ENCODE data around the gene MACROD2.

Gene MACROD2

DNA sequence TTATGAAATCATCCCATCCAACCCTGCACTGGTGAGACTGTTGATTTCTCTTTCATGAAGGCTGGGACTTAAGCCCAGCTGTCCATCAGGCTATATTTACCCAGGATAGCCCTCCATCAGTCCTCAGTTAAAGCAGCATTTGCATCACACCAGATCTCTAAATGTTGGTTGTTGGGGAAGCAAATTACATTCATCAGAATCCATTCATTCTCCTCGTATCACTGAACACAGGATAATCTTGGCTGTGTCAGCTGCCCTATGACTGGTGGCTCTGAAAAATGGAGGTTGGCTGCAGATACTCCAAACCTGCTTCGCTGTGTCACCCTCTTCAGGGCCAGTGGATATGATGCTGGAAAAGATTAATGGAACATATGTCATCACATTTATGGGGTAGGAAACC lies 1859.6 kb downstream of the MACROD2 start:
- DNase-seq (ENCODE audit: low read depth in 1 of 2, low spot score in 1 of 2): no peak

DNA sequence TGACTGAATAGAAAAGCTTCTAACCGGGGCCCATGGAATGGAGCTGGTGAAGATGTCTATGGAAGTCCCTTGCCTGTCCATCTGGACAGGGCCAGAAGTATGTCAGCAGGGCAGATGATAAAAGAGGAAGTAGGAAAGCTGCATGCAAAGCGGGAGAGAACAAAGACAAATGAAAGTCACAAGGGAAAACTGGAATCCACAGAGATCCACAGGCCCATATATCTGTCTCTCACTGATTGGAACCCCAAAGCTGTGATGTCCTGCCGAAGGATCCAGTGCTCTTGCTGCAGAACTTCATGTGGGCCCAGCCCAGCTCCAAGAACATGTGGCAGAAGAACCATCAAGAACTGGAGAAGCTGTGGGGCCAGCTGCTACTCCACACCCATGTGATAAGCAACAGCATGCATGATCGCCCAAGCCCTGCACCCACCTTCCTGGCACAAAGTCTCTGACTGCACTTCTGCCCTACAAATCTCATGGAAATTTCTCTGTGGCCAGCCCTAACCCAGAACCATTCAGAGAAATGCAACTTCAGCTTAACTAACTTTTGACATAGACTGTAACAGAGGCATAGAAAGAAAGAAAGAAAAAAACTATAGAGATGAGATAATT lies 1862.0 kb downstream of the MACROD2 start:
- DNase-seq (ENCODE audit: low read depth in 1 of 2, low spot score in 1 of 2): no peak

DNA sequence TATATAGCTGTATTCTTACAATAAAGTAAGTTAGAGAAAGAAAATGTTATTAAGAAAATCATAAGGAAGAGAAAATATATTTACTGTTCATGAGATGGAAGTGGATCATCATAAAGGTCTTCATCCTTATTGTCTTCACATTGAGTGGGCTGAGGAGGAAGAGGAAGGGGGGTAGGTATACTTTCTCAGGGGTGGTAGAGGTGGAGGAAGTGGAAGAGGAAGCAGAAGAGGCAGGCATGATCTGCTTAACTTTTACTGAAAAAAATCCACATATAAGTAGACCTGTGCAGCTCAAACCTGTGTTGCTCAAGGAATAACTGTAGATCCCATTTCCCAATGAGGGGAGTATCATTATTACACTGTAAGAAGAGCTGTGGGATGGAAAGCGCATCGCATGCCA lies 1863.7 kb downstream of the MACROD2 start:
- no peak for DNase-seq (ENCODE audit: low read depth in 1 of 2, low spot score in 1 of 2)

DNA sequence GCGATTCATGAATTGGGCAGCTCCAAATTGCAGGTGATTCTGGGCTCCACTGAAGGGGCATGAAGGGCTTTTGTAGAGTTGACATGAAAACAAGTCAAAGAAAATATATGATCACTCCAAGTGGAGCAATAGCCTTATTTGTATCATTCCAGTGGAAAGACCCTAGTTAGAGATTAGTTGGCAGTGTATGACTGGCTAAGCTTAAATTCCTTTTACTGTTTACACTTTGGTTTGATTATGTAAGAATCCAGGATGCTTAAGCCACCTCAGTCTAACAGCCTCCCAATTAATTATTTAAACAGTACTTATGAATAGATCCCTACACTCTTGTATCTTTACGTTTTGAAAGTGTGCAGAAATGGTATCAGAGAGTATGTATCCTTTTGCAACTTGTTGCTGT lies 1865.5 kb downstream of the MACROD2 start:
- DNase-seq (ENCODE audit: low read depth in 1 of 2, low spot score in 1 of 2): no peak

DNA sequence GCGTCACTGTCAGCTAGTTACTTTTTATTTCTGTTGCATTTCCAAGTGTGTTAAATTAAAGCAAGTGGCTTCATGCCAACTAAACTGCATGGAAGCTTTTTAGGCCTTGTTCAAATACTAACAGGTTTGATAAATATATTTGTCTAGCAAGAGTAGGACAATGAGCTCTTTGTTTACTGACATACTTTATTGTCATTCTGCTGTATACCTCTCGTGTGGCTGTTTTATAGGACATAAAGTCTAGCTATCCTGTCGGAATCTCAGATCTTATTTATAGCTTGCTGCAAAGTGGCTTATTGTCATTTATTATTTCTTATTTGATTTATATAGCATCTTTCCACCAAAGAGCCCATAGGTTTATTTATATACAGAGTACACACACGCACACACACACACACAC lies 1866.9 kb downstream of the MACROD2 start:
- no peak for DNase-seq (ENCODE audit: low read depth in 1 of 2, low spot score in 1 of 2)

DNA sequence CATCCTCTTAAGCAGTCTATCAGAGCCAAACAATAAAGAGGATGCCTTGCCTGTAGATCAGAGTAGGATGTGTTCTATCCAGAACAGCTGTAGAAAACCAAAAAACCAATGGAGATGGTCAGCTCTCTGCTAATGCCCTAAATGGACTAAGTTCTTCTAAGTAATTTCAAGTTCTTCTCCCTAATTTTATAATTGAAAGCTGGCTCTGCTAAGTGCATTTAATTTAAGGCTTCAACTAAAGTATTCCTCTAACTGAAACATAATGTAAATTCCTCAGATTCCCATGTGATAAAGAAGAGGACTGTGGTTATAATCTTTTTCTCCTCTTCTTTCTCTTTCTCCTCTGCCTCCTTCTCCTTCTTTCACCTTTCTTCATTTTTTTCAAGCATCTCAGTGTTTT lies 1868.4 kb downstream of the MACROD2 start:
- no peak for DNase-seq (ENCODE audit: low read depth in 1 of 2, low spot score in 1 of 2)

DNA sequence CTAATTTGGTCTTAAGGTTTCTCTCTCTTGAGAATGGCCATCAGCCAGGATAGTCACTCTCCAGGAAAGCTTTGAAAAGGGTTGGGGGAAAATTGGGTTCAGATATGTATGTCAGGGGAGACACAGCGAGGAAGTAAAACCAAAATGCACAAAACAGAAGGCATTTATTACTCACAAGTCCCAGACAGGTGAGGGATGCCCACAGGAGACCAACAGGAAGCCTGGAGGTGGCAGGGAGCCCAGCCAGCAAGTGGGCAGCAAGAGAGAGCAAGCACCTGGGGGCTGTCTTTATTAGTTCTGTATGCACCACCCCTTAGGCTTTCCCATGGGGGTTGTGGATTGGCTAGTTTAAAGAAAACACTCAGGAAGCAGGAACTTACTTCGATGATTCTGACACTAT lies 1870.2 kb downstream of the MACROD2 start:
- DNase-seq (ENCODE audit: low read depth in 1 of 2, low spot score in 1 of 2): no peak

DNA sequence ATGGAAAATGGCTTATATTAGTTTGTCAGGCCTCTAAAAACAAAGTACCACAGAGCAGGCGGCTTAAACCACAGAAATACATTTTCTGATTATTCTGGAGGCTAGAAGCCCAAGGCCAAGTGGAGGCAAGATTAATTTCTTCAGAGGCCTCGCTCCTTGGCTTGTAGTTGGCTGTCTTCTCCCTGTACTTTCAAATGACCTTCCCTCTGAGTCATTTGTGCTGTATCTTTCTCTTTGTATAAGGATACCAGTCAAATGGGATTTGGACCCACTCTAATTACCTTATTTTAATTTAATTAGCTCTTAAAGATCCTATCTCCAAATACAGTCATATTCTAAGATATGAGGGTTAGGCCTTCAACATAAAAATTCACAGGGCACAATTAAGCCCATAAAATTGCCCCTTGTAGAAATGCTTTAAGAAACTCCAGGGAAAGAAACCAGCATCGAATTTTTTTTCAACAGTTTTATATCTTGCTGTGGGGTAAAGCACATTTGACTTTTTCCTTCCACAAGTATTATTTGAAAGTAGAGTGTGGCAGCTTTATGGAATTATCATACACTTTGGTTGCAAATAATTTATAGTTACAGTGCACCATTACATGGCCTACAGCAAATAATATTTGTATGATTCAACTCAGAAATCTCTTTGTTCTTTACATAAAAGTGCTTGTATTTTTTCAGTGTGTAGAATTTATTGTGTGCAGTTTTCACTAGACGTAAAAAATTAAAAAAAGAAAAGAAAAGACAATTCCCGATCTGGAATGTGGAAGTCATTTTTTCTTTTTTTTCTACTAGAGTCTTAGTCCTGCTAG lies 1871.8 kb downstream of the MACROD2 start:
- DNase-seq (ENCODE audit: low read depth in 1 of 2, low spot score in 1 of 2): no peak

DNA sequence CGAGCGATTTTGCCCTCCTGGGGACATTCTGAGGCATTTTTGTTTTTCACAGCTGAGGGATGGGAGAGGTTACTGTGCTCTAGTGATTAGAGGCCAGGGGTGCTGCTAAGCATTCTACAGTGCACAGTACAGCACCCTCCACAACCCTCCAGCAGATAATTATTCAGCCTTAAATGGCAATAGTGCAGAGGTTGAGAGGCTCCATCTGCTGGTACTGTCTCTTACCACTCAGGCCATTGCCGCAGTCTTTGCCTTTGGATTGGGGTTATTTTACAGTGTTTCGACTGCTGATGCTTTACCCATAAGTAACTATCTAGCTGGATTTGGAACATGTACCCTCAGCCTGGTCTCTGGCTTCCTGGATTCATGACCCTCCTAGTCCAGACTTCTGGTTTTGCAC lies 1872.6 kb downstream of the MACROD2 start:
- DNase-seq (ENCODE audit: low read depth in 1 of 2, low spot score in 1 of 2): no peak

DNA sequence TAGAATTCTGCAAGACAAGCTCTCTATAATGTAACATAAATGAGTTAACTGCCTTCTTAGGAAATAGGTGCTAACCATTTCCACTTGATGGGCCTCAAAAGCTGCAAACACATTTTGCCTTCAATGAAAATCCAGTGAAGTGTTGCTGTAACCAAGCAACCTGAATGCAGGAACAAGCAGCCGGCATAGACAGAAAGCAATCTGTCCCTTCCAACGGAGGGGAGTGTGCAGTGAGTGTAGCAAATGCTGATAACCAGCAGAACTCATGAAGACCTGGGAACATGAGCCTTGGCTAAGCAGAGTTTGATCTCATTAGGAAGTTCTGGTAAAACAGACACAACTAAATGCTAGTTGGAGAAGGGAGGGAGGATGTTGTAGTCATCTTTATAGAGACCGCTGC lies 1880.1 kb downstream of the MACROD2 start:
- DNase-seq (ENCODE audit: low read depth in 1 of 2, low spot score in 1 of 2): no peak

DNA sequence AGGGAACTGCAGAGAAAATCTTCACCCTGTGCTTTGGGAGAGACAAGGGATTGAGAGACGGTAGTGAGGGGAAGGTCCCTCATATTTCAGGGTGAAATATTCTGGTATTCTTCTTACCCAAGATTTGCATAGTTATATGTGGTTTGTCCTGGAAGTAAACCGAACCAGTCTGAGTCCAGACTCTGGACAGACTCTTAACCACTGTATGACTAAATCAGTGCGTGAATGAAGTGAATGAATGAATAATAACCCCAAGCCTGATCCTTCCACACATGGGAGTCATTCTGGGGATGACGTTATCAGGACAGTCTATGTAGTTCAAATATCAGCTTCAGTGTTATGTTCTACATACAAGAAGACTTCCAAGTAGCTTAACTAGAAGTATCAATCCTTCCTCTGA lies 1887.2 kb downstream of the MACROD2 start:
- no peak for DNase-seq (ENCODE audit: low read depth in 1 of 2, low spot score in 1 of 2)

DNA sequence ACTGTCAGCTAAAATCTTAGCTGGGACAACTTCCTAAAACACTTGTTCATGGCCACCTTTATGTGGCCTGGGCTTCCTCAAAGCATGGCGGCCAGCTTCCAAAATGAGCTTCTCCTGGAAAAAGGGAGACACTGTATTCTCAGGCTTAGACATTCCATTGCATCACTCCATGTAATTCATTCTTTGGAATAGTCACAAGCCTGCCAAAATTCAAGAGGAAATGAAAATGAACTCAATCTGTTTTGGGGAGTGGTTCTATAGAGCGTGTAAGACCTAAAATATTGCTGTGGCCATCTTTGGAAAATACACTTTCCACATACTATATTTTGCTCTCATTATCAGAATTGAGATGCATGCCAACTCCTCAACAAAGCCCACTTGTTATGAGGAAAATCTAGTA lies 1890.9 kb downstream of the MACROD2 start:
- no peak for DNase-seq (ENCODE audit: low read depth in 1 of 2, low spot score in 1 of 2)

DNA sequence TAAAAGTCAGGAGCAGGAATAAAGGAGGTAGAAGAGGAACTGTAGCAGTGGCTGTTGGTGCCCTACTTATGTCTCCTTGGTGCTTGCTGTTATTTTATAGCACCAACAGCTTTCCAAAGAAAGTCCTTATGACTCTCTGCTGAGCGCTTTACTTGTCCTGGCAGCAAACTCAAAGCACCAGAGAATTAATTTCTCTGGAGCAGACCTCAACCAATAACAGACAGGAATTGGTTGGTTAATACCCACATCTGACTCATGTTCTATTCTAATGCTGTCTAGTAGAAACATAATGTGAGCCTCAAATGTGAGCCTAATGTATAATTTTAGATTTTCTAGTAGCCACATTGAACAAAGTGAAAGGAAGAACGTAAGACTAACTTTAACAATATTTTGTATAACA lies 1892.1 kb downstream of the MACROD2 start:
- DNase-seq (ENCODE audit: low read depth in 1 of 2, low spot score in 1 of 2): no peak

DNA sequence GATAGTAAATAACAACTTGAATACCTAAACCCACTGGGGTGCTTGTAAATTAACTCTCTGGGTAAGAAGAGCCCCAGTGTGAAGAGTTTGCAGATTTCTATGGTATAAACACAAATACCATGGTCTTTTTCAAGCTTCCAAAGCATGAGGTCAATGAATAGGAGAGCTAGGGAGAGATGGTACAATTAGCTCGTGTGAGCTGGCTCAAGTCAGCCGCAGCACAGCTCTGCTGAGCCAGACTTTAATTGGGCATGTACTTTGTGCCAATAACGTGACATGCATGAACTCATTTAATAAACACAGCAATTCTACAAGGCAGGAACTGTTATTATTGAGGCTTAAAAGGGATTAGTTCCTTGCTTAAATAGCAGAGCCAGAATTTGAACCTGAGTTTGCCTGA lies 1893.7 kb downstream of the MACROD2 start:
- DNase-seq (ENCODE audit: low read depth in 1 of 2, low spot score in 1 of 2): no peak

DNA sequence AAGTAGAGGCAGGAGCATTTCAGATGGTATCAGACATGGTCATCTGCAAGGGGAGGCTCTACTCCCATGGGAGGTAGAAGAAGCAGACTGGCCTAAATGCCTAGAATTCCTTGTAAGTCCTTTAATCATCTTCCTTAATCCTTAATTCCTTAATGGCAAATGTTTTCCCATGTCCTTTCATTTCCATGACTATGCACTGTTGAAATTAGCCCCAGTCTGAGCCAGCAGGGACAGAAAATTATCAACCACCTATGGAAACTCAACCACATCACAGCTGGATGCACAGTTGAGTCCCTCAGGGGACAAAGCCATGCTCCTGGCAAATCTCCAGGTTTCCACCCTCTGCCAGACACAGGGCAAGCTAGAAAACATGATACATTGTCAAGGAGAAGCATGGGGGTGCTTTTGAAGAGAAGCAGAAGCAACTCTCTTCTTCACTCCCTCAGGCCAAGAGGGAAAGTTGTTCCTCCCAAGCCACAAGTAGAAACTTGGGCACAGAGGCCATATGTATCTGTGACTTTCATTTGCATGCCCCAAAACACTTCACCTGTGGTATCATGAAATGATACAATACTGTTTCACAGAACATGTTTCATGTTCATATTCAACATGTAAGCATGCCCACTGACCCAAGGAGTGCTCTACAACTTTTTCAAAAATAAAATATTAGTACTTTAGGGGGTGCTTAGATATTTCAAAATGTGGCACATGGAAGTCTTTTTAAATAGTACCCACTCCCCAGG lies 1894.4 kb downstream of the MACROD2 start:
- no peak for DNase-seq (ENCODE audit: low read depth in 1 of 2, low spot score in 1 of 2)

DNA sequence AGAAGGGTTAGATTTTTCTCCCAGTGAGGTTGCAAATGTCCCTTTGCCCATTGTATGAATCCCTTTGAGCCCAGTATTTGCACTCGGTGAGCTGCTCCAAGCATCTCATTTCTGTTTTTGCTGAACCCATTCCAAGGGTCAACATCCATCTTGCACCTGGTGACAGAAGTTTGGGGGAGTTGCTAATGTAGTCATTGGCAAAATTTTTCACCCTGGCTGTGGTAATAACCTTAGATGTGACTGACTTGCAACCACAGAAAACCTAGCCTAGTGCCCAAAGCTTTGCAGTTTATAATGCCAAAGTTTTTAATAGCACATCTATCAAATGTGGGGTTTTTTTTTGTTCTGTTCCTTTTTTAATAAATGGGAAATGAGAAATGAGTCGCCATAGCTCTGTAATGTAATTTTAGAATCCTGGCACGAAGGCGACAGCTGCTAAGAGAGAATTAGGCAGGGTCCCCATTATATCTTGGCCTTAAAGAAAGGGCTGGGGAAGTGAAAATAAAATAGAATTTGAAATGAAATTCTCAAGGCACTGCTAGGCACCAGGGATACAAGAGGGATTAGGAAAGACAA lies 1895.2 kb downstream of the MACROD2 start:
- no peak for DNase-seq (ENCODE audit: low read depth in 1 of 2, low spot score in 1 of 2)

DNA sequence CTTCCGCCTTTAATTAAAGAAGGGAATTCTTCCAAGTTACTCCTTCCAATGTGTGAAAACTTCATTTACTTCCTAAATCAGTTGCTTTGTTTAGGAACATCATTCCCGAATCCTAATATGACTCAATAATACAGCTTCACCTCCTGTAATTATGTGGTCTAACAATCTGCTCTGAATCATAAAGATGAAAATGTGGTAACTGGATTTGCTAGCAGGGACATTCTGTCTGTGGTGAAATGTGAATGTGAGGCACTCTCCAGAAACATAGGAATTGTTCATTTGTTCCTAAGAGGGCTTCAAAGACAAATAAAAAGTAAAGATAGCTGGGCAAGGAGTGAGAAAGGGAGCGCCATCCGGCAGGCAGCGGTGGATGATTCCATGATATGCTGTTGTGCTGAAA lies 1899.8 kb downstream of the MACROD2 start:
- DNase-seq (ENCODE audit: low read depth in 1 of 2, low spot score in 1 of 2): no peak

DNA sequence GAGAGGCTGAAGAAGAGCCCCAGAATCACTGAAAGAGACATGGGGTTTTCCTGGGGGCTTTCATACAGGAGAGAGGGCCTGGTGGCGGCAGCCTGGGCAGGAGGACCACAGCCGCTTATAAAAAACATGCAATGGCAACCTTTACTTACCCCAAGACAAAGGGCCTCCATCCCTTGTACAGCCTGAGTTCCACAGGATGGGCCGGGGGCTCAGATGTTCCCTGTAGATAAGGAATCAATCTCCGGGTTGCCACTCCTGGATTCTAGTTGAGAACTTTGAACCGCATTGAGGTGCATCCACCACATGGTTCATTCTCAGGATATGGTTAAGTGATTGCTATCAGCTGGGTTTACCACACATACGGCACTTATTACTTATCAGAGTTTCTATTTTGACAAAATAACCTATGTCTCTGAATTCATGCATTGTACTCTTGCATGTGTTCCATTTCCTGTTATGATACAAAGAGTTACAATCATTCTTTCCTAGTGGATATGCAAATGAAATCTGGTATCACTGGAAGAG lies 1900.3 kb downstream of the MACROD2 start:
- no peak for DNase-seq (ENCODE audit: low read depth in 1 of 2, low spot score in 1 of 2)

DNA sequence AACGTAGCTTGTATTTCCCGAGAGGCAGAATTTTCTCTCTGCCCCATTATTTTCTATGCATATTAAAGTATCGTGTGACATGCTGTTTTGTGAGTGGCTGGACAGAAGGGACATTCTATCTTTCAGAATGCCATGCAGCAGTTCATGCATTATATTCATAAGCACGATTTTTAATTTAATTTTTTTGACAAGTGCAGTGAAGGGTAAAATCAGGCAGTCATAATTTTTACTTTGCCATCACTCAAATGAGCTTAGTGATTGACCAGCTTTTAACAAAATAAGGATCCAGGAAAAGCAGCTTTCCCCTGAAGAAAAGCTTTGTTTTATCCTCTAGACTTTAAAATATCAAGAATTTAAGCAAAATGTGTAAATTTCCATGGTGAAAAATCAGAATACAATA lies 1904.7 kb downstream of the MACROD2 start:
- DNase-seq (ENCODE audit: low read depth in 1 of 2, low spot score in 1 of 2): no peak

DNA sequence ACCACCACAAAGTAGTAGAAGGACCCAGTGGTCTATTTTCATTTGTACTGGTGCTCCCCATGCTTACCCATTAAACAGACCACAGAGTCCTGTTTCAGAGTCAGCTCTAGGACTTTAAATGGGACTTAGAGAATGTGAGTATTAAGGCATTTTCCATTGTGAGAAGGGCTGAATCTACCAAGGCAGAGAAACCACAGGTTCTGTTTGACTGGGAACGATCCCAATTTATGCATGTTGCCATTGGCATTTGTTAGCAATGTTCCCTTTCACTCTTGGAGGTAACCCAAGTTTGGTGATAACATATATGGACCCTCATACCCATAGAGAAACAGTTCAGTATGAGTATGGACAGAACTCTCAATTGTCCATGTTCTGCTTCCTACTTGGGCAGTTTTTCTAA lies 1905.1 kb downstream of the MACROD2 start:
- no peak for DNase-seq (ENCODE audit: low read depth in 1 of 2, low spot score in 1 of 2)

DNA sequence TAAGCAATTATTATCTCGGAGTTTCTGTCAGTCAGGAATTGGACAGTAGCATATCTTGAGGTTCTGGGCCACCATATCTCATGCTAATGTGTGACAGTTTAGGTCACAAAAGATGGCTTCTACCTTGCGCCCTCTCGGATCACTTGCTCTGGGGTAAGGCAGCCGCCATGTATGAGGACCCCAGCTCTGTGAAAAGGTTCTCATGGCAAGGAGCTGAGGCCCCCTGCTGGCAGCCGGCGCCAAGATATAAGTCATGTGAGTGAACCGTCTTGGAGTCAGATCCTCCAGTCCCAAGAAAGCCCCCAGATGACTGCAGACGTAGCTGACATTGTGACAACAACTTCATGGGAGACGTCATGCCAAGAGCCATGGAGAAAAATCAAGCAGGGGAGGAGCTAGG lies 1907.2 kb downstream of the MACROD2 start:
- DNase-seq (ENCODE audit: low read depth in 1 of 2, low spot score in 1 of 2): no peak

DNA sequence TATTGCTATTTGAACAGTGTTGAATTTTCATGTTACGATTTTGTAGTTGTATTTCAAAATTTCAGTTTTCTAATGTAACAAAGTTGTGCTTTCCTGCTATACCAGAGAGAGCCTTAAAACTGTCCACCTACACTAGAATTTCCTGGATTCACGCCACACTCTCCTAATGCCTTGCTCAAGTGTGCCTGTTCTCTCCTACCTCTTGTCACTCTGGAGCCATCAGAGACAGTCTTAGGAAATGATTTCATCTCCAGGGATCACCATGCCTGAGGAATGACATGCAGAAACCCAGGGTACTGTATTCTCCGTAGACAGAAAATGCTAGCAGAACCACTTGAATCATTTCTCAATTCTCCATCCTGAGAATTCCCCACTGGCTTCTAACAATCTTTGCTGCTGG lies 1910.3 kb downstream of the MACROD2 start:
- no peak for DNase-seq (ENCODE audit: low read depth in 1 of 2, low spot score in 1 of 2)
